Frontal cortex (tissue), 4 donors: ENCODE measurements around the gene EPHA3. TPM values are rescaled to one million over a fixed set of nuclear protein-coding genes. Genes with fewer than 3 reads are reported as not detected.

ENCODE experiments used
- DNase-seq, 2 donors: peaks; one replicate each; pipeline ENCODE4 v3.0.0; 2012; ENCODE audit warnings: low spot score in 2 of 2
- FAIRE-seq: peaks from 2 replicates; lab custom pipeline; 2012; peaks lifted over from hg19 to GRCh38; lab: Jason Lieb, UNC
- total RNA-seq: library from RNA; depleted of rRNA; stranded (reverse); fragments of >200 nt; gene quantifications from one replicate; pipeline ENCODE4 v1.2.3, GENCODE V29; 2014
- donor health status: control.
- donor health status: control.
- donor health status: control.

Gene EPHA3
- total RNA-seq, 1 donor from 2014 or later: 136 TPM

DNA sequence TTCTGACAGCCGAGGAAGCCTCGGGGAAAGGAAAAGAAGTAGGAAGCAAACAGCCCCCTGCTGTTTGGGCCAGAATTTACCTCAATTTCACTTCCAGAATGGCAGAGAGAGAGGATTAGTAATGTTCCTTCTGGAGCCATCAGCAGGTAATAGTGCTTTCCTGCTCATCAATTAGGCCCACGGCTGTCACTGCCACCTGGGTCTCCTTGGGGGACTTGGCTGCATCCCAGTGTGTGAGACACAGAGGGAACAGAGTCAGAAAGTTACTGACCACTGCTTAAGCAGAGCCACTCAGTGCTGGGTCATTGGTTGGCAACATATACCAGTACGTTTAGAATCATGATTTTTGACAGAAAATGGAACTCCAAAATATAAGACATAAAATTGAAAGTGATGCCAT is 397.0 kb downstream of the EPHA3 start:
- no peak for DNase-seq
- FAIRE-seq: no peak

DNA sequence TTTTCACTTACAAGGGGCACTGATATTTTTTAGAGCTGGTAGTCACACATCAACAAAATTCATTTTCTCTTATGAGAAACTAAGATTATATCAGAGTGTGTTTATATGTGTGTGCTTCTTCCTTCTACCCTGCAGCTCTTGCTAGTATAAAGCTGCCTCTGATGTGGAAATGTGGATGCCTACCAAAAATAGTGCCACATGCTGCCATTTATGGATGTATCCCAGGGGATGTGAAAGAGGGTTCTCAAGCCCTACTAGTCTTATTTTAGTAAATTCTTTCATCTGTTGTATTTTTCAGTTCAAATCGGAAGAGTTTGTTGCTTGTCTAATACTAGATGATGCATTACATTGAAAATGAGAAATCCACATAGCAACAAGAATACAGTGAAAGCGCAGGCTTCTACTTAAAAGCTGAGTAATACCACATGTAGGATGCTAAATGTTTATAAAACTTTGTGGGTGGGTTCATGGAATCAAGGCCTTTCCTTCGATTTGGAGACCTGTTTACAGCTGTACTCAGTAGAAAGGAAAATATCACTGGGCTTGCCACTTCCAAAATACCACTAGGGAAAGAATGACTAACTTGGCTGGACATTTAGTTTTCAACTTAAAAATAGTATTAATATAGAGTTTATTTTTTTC is 399.2 kb downstream of the EPHA3 start:
- FAIRE-seq (no peak), DNase-seq (no peak)

DNA sequence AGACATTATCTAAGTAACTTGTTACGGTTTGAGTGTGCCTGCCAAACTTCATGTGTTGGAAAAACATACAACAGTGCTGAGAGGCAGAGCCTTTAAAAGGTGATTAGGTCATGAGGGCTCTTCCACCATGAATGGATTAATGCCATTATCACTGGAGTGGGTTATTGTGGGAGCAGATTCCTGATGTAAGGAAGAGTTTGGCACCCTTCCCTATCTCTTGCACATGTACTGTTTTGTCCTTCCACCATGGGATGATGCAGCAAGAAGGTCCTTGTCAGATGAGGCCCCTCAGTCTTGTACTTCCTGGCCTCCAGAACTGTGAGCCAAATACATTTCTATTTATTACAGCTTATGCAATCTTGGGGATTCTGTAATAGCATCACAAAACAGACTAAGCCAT is 413.9 kb downstream of the EPHA3 start:
- FAIRE-seq (no peak), DNase-seq (no peak)

DNA sequence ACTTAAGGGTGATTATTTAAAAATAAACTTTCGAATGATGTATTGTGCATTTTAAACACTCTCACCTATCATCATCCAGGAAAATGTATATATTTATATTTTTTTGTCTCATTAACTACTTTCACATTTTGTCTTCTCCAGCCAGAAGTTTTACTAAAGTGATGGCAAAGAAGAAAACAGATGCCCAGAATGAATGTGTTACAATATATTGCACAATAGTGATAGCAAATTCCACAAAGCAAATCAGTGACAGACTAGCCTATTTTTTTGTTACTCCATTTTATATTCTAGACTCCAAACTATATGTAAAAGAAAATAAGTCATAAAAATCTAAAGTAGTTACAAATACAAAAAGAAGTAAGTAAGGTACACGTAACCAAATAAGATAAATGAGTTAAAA is 414.7 kb downstream of the EPHA3 start:
- FAIRE-seq (no peak), DNase-seq (no peak)

DNA sequence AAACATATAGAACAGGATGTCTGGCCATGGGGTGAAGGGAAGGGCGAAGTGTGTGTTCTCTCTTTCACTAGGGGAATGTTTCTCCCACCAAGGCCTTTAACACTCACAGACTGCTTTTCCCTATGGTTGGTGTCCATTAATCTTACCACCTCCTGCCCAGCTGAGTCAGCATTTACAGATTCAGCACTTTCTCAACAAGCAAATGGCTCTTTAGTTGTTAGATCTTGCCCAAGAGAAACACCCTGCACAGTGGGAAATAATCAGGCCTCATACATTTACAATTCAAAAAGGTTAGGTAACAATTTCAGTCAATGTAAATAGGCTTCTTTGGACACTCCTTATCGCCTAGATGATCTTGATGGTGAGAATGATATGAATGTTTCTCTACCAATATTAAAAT is 418.2 kb downstream of the EPHA3 start:
- FAIRE-seq (no peak), DNase-seq (no peak)

DNA sequence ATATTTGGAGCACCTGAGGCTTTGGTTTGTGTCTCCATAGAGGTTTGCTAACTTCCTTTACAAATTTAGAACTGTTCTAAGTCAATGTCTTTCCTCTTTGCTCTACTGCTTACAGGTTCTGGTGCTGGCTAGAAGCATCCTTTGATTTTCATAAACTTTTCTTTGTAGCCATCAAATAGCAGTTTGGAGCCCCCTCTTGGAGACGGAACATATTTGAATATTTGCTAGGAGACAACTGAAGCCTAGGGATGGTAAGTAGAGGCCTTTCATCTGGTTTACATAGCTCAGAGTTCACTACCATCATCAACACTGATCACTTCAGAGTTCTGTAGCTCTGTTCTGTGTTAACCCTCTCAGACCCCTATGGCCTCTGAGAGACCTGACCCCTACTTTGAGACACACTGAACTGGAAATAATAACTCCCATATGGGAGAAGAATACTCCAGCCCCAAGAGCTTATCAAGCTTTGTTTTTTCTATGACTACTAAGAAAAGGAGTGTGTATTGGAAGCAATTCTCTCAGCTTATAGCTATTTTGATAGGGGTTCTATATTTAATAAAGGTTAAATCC is 420.4 kb downstream of the EPHA3 start:
- DNase-seq: no peak
- FAIRE-seq: no peak
